Chondrocyte (in vitro differentiated cells): ENCODE data around the gene FAM227A. TPM values are rescaled to one million over a fixed set of nuclear protein-coding genes. Genes with fewer than 3 reads are reported as not detected.
A peak's percentile ranks its signal among the peaks of the same experiment; 100 is the strongest.

Experiments
- DNase-seq: peaks from one replicate; pipeline ENCODE4 v3.0.0; 2021; ENCODE audit warnings: mixed read lengths, low spot score
- H3K27ac Mint-ChIP-seq: one replicate; pipeline ENCODE4 v1.8.0; 2021; ENCODE audit warnings: mild to moderate bottlenecking, moderate library complexity, mixed read lengths; ENCODE audit not compliant: unreplicated experiment
- H3K27me3 Mint-ChIP-seq: 2 replicates; pipeline ENCODE4 v1.8.0; 2021; ENCODE audit warnings: low read depth, mixed read lengths
- H3K36me3 Mint-ChIP-seq: 2 replicates; pipeline ENCODE4 v1.8.0; 2021; ENCODE audit warnings: low read depth, mixed read lengths
- H3K4me1 Mint-ChIP-seq: 2 replicates; pipeline ENCODE4 v1.8.0; 2021; ENCODE audit warnings: low read depth, mild to moderate bottlenecking, mixed read lengths
- H3K4me3 Mint-ChIP-seq: one replicate; pipeline ENCODE4 v1.8.0; 2021; ENCODE audit warnings: mild to moderate bottlenecking, moderate library complexity, mixed read lengths; ENCODE audit not compliant: unreplicated experiment
- H3K9me3 Mint-ChIP-seq: 2 replicates; pipeline ENCODE4 v1.8.0; 2021; ENCODE audit warnings: low read depth, mixed read lengths
- total RNA-seq: library from RNA; stranded (reverse); gene quantifications from 3 replicates; pipeline ENCODE4 v1.2.1, GENCODE V29; 2021
- TF ChIP-seq, protein P1 (sequence below): fragments of 200-600 bp; sonication (generic); IDR thresholded peaks from 2 replicates; pipeline ENCODE4 v1.5.0; 2021; ENCODE audit warnings: antibody characterized with exemption, mild to moderate bottlenecking, moderate library complexity

Gene FAM227A
- total RNA-seq, 1 donor from 2014 or later: 1.8 TPM

- TF ChIP-seq, protein P1, sequence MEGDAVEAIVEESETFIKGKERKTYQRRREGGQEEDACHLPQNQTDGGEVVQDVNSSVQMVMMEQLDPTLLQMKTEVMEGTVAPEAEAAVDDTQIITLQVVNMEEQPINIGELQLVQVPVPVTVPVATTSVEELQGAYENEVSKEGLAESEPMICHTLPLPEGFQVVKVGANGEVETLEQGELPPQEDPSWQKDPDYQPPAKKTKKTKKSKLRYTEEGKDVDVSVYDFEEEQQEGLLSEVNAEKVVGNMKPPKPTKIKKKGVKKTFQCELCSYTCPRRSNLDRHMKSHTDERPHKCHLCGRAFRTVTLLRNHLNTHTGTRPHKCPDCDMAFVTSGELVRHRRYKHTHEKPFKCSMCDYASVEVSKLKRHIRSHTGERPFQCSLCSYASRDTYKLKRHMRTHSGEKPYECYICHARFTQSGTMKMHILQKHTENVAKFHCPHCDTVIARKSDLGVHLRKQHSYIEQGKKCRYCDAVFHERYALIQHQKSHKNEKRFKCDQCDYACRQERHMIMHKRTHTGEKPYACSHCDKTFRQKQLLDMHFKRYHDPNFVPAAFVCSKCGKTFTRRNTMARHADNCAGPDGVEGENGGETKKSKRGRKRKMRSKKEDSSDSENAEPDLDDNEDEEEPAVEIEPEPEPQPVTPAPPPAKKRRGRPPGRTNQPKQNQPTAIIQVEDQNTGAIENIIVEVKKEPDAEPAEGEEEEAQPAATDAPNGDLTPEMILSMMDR: no peak
- H3K4me1 Mint-ChIP-seq: no peaks in the 10 kb centered on the region
- H3K36me3 Mint-ChIP-seq: no peaks in the 10 kb centered on the region
- no peak for DNase-seq
- no peak overlapping the region for H3K27ac Mint-ChIP-seq
- no peak overlapping the region for H3K4me3 Mint-ChIP-seq
- H3K9me3 Mint-ChIP-seq: no peaks in the 10 kb centered on the region
- H3K27me3 Mint-ChIP-seq: no peaks in the 10 kb centered on the region
These were observed 77.7 kb downstream of the FAM227A start for GRCh38 chr22:38578505-38578904.

DNA sequence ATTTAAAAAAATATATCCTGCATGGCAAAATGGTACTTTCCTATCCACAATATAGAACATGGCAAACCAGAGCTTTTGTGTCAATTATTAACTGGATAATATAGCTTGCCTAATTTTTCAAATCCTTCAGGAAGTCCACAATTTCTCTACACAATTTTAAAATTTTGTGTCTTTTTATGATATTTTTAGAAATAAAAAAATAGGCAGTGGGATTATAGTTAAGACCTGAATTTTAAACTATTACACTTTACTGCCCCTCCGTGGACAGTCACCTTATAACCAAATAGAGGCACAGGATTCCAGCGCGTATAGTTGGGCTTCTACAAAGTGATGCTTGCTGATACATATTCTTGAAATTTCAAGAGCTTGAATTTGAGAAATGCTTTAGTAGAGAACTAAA, 84.1 kb downstream of the FAM227A start:
- Mint-ChIP-seq H3K27ac (no peak overlapping the region), H3K9me3 (no peaks in the 10 kb centered on the region), H3K36me3 (no peaks in the 10 kb centered on the region), H3K4me1 (peaks cover 44% of the 10 kb centered on the region), H3K4me3 (no peak overlapping the region), H3K27me3 (no peaks in the 10 kb centered on the region)
- no peak for DNase-seq
- TF ChIP-seq, protein P1: peak; percentile 90

GRCh38 chr22:38570779-38571364, 85.3 kb downstream of the FAM227A start:
- peak overlapping the region; percentile 79 for H3K27ac Mint-ChIP-seq
- no peaks in the 10 kb centered on the region for H3K27me3 Mint-ChIP-seq
- DNase-seq: no peak
- TF ChIP-seq, protein P1: peak; percentile 52
- H3K9me3 Mint-ChIP-seq: no peaks in the 10 kb centered on the region
- H3K36me3 Mint-ChIP-seq: no peaks in the 10 kb centered on the region
- peak overlapping the region; percentile 84 for H3K4me3 Mint-ChIP-seq
- H3K4me1 Mint-ChIP-seq: peaks cover 50% of the 10 kb centered on the region

DNA sequence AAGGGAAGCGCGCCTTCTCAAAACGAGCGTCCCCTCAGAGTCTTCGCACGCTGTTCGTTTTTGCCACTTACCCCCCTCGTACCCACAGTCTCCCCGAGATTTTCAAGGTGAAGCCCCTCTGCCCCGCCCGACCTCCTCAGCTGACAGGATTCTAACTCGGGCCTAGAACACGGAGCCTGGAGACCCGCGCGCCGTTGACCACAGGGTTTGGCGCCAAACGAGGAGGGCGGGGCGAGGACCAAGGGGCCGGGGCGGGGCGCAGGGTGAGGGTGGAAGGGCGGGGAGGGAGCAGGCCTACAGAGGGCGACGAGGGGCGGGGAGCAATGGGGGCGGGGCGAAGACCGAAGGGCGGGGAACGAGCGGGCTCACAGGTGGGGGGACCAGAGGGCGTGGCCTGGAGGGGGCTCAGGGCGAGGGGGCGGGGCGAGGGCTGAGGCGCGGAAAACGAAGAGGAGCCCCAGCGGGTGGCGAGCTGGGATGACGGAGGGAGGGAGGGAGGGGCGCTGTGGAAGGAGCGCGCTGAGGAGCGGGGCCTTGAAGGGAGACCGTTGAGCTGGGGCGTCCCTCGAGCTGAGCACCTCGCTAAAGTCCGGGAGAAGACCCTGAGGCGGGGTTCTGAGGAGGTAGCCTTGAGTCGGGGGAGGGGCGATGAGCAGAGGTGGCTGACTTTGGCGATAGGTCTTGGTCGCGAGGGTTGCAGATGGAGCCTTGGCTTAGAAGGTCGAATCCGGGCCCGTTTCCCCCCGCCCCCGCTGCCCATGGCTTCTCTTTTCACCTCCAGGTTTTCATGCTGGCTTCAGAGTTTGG, 86.0 kb downstream of the FAM227A start, which contains the start of gene DMC1:
DMC1 (minus strand) TSS at position 212 of the 807 bp plus-strand sequence. CDS start 1,927 bp downstream, outside the sequence.
- DNase-seq: peak; percentile 92
- H3K27ac Mint-ChIP-seq: peak within 1 kb of the TSS; percentile 79
- H3K9me3 Mint-ChIP-seq: no peaks in the 10 kb centered on the region
- no peaks in the 10 kb centered on the region for H3K27me3 Mint-ChIP-seq
- H3K36me3 Mint-ChIP-seq: no peaks in the 10 kb centered on the region
- H3K4me3 Mint-ChIP-seq: peak within 1 kb of the TSS; percentile 84
- TF ChIP-seq, protein P1: no peak
- H3K4me1 Mint-ChIP-seq: peaks cover 50% of the 10 kb centered on the region

- Mint-ChIP-seq H3K9me3 (no peaks in the 10 kb centered on the region), H3K36me3 (no peaks in the 10 kb centered on the region), H3K27ac (peak overlapping the region; percentile 77), H3K27me3 (no peaks in the 10 kb centered on the region), H3K4me3 (peak overlapping the region; percentile 84), H3K4me1 (peaks cover 50% of the 10 kb centered on the region)
- no peak for DNase-seq
- TF ChIP-seq, protein P1: no peak
These were observed 86.8 kb downstream of the FAM227A start for GRCh38 chr22:38569181-38569971.
